SK-N-SH treated with all-trans-retinoic acid at 6 μM for 48 hours (cell line): ENCODE results near the gene PNMA3.
"Not testable (repeated sequence)": the region's sequence is repeated elsewhere in the genome, so short reads cannot be mapped to it uniquely, and the experiment has no call there.

ENCODE experiments used
- ATAC-seq: fragments of 200-7000 bp; cut with Tn5 transposase; 3 replicates; pipeline ENCODE4 v1.9.1; 2020; ENCODE audit warnings: mild to moderate bottlenecking, moderate library complexity
- ARNTL ChIP-seq: fragments of 450-650 bp; formaldehyde crosslinking; IDR thresholded peaks from 2 replicates; pipeline ENCODE4 v1.5.0; 2020; ENCODE audit warnings: low read depth, mild to moderate bottlenecking, moderate library complexity, borderline replicate concordance
- BACH2 ChIP-seq: fragments of 250-450 bp; sonication (Bioruptor Pico); IDR thresholded peaks from 2 replicates; pipeline ENCODE4 v1.9.0; 2021; ENCODE audit warnings: mild to moderate bottlenecking, borderline replicate concordance
- CSDC2 ChIP-seq: fragments of 250-450 bp; sonication (Bioruptor Pico); IDR thresholded peaks from 2 replicates; pipeline ENCODE4 v1.5.0; 2020; ENCODE audit warnings: mild to moderate bottlenecking, moderate library complexity
- ESRRG ChIP-seq: fragments of 250-450 bp; sonication (Bioruptor Pico); IDR thresholded peaks from 2 replicates; pipeline ENCODE4 v1.6.1; 2021; ENCODE audit warnings: mild to moderate bottlenecking
- GLIS3 ChIP-seq: fragments of 250-450 bp; sonication (Bioruptor Pico); IDR thresholded peaks from 2 replicates; pipeline ENCODE4 v1.5.0; 2020; ENCODE audit warnings: mild to moderate bottlenecking, moderate library complexity
- ISL1 ChIP-seq: fragments of 250-450 bp; sonication (Bioruptor Pico); IDR thresholded peaks from 2 replicates; pipeline ENCODE4 v2.1.2; 2022; ENCODE audit warnings: mild to moderate bottlenecking, moderate library complexity
- OSR1 ChIP-seq: fragments of 250-450 bp; sonication (Bioruptor Pico); IDR thresholded peaks from 2 replicates; pipeline ENCODE4 v1.8.0; 2022; ENCODE audit warnings: moderate library complexity, mild to moderate bottlenecking, inconsistent platforms
- PPARA ChIP-seq: fragments of 250-450 bp; sonication (Bioruptor Pico); IDR thresholded peaks from 2 replicates; pipeline ENCODE4 v1.5.0; 2020; ENCODE audit warnings: mild to moderate bottlenecking, borderline replicate concordance
- RARB ChIP-seq: fragments of 250-450 bp; sonication (Bioruptor Pico); IDR thresholded peaks from 2 replicates; pipeline ENCODE4 v1.8.0; 2021; ENCODE audit warnings: mild to moderate bottlenecking, moderate library complexity
- SNAI2 ChIP-seq: fragments of 250-450 bp; sonication (Bioruptor Pico); IDR thresholded peaks from 2 replicates; pipeline ENCODE4 v1.5.0; 2020; ENCODE audit warnings: mild to moderate bottlenecking, moderate library complexity
- TCF4 ChIP-seq: fragments of 250-450 bp; sonication (Bioruptor Pico); IDR thresholded peaks from 2 replicates; pipeline ENCODE4 v1.8.0; 2021; ENCODE audit warnings: mild to moderate bottlenecking, moderate library complexity, borderline replicate concordance
- TOX ChIP-seq: fragments of 250-450 bp; sonication (Bioruptor Pico); IDR thresholded peaks from 2 replicates; pipeline ENCODE4 v1.8.0; 2021; ENCODE audit warnings: mild to moderate bottlenecking, moderate library complexity, borderline replicate concordance
- ZC3H10 ChIP-seq: fragments of 250-450 bp; sonication (Bioruptor Pico); IDR thresholded peaks from 2 replicates; pipeline ENCODE4 v1.5.1; 2021; ENCODE audit warnings: mild to moderate bottlenecking, moderate library complexity
- ZFP3 ChIP-seq: fragments of 250-450 bp; sonication (Bioruptor Pico); IDR thresholded peaks from 2 replicates; pipeline ENCODE4 v1.5.0; 2020; ENCODE audit warnings: mild to moderate bottlenecking, moderate library complexity
- ZFP30 ChIP-seq: fragments of 450-650 bp; formaldehyde crosslinking; IDR thresholded peaks from 2 replicates; pipeline ENCODE4 v1.5.0; 2022; ENCODE audit warnings: mild to moderate bottlenecking, moderate library complexity
- ZNF70 ChIP-seq: fragments of 450-650 bp; formaldehyde crosslinking; IDR thresholded peaks from 2 replicates; pipeline ENCODE4 v1.5.0; 2020; ENCODE audit warnings: mild to moderate bottlenecking, moderate library complexity
- ZNF8 ChIP-seq: fragments of 450-650 bp; formaldehyde crosslinking; IDR thresholded peaks from 2 replicates; pipeline ENCODE4 v1.5.0; 2020; ENCODE audit warnings: mild to moderate bottlenecking, moderate library complexity
- TF ChIP-seq, protein P1 (sequence below): fragments of 250-450 bp; sonication (Bioruptor Pico); IDR thresholded peaks from 2 replicates; pipeline ENCODE4 v1.8.0; 2021; ENCODE audit warnings: low read depth, mild to moderate bottlenecking, moderate library complexity, borderline replicate concordance
- TF ChIP-seq, protein P2 (sequence below): fragments of 250-450 bp; sonication (Bioruptor Pico); IDR thresholded peaks from 2 replicates; pipeline ENCODE4 v1.5.0; 2020; ENCODE audit warnings: mild to moderate bottlenecking, moderate library complexity
- TF ChIP-seq, protein P3 (sequence below): fragments of 250-450 bp; sonication (Bioruptor Pico); IDR thresholded peaks from 2 replicates; pipeline ENCODE4 v1.8.0; 2020; ENCODE audit warnings: mild to moderate bottlenecking, moderate library complexity, borderline replicate concordance

Gene PNMA3

DNA sequence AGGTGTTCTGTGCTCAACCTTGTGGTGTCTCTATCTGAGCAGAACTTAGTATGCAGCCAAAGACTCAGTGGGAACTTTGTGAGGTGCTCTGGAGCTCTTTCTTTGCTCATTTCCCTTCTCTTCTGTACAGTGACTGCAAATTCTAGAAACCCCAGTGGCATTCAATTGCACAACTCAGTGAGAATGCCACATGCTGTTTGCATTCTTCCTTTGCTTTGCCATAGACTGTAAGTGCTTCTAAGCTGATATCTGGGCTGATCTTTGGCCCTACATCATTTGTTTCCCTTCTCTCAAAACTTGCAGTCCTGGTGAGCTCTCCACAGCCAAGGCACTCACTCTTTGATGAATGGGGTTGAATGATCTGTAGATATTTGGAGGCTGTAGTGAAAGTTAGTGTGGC is 7.0 kb downstream of the PNMA3 start:
- no peak for ATAC-seq
- TF ChIP-seq TCF4 (CRISPR knock-in tag) (no peak), ZFP30 (CRISPR knock-in tag) (no peak), BACH2 (CRISPR knock-in tag) (no peak), ZFP3 (no peak), ESRRG (CRISPR knock-in tag) (no peak), OSR1 (CRISPR knock-in tag) (no peak), GLIS3 (CRISPR knock-in tag) (no peak), ZNF70 (CRISPR knock-in tag) (no peak)

DNA sequence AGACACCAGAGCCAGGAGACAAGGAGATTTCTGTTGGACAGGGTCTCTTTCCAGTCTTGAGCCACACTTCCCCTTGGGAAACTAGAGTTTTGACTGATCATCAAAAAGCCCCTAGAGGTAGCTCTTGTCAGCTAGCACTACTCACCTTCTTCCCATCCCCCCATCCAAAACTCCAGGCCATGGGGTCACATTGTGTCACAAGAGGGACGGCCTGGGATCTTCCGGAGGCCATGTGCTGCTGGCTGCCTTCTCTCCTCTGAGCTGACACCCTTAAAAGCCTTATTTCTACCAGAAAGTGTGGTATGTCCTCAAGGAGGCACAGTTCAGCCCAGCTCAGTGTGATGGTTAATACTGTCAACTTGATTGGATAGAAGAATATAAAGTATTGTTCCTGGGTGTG is 7.8 kb downstream of the PNMA3 start:
- TF ChIP-seq TOX, result no peak
- no peak for TF ChIP-seq ARNTL
- TF ChIP-seq, protein P1, sequence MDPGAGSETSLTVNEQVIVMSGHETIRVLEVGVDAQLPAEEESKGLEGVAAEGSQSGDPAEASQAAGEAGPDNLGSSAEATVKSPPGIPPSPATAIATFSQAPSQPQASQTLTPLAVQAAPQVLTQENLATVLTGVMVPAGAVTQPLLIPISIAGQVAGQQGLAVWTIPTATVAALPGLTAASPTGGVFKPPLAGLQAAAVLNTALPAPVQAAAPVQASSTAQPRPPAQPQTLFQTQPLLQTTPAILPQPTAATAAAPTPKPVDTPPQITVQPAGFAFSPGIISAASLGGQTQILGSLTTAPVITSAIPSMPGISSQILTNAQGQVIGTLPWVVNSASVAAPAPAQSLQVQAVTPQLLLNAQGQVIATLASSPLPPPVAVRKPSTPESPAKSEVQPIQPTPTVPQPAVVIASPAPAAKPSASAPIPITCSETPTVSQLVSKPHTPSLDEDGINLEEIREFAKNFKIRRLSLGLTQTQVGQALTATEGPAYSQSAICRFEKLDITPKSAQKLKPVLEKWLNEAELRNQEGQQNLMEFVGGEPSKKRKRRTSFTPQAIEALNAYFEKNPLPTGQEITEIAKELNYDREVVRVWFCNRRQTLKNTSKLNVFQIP (CRISPR knock-in tag), result no peak
- TF ChIP-seq TCF4 (CRISPR knock-in tag), result no peak
- no peak for TF ChIP-seq BACH2 (CRISPR knock-in tag)
- no peak for TF ChIP-seq RARB (CRISPR knock-in tag)
- TF ChIP-seq CSDC2, result no peak
- TF ChIP-seq SNAI2 (CRISPR knock-in tag), result no peak
- no peak for TF ChIP-seq ISL1 (CRISPR knock-in tag)
- ATAC-seq, result no peak

DNA sequence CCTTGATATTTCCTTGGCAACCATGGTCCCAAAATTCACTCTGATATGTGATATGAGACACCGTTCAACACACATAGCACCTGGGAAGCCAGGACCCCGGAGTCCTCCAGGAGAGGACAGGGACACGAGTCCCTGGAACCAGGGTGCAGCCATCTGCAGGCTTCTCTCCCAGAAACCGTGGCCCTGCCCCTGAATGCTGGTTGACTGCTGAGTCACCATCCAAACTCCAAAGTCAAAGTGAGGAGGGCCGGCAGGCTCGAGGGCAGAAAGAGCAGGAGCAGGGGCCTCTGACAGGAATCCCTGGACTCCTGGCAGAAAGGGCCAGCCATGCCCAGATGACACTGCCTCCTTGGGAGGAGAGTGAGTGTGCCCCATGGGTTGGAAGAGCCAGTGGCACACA is 9.1 kb downstream of the PNMA3 start:
- ATAC-seq, result no peak
- TF ChIP-seq ZNF8 (CRISPR knock-in tag) (no peak), ISL1 (CRISPR knock-in tag) (no peak), ZFP30 (CRISPR knock-in tag) (no peak), SNAI2 (CRISPR knock-in tag) (no peak)

DNA sequence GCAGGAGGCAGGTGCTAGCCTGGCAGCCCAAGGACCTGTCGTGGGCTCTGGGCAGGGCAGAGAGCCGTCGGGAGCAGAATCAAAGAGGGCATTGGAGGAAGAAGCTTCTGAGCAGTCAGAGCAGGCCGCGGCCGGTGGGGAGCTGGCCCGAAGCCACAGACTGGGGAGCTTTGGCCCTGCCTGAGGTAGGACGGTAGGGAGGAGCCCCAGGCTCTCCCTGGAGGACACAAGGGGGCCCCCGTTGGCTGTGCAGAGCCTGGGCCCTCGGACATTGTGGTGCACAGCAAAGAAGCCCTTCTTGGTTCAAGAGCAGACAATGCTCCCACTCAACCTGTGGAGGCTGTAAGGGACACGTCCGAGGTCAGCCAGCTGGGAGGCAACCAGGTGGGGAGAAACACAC is 10.1 kb downstream of the PNMA3 start:
- not testable (repeated sequence) for ATAC-seq

DNA sequence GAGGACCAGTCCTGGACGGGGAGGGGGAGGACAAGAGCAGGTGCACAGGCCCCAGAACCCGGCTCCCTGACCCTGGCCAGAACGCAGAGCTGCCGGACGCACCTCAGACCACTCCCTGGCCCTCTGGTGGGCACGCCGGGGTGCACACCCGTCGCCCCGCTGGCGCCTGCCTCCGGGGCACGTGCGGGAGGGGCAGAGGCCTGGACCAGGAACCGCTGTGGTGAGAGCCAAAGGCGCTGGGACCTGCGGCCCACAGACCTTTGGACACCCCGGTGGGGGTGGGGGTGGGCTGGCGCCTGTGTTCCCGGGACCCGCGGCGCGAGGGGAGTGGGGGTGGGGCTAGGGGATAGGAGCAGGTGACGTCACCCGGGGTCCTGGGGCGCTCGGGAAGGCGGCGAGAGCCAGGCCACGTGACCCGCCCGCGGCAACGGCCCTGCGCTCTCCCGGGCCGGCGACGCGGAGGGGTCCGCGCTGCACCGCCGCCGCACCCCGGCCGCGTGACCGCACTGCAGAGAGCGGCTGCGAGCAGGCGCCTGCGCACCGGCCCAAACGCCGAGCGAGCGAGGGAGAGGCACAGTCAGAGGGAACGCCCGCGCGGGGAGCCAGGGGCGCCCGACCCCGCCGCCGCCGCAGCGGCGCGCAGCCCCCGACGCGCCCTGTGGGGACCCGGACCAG is 15.8 kb downstream of the PNMA3 start, which contains the start of gene PNMA6A:
TSS of gene PNMA6A (plus strand) at position 546 of the 675 bp plus-strand sequence. CDS start 609 bp downstream, outside the sequence.
- ATAC-seq, result peak; percentile 73

DNA sequence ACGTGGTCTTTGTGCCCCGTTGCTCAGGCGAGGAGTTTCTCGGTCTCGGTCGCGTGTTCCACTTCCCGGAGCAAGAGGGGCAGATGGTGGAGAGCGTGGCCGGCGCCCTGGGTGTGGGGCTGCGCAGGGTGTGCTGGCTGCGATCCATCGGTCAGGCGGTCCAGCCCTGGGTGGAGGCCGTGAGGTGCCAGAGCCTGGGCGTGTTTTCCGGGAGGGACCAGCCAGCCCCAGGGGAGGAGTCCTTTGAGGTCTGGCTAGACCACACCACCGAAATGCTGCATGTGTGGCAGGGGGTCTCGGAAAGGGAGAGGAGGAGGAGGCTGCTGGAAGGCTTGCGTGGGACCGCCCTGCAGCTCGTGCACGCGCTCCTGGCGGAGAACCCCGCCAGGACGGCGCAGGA is 17.1 kb downstream of the PNMA3 start:
- ATAC-seq, result not testable (repeated sequence)

DNA sequence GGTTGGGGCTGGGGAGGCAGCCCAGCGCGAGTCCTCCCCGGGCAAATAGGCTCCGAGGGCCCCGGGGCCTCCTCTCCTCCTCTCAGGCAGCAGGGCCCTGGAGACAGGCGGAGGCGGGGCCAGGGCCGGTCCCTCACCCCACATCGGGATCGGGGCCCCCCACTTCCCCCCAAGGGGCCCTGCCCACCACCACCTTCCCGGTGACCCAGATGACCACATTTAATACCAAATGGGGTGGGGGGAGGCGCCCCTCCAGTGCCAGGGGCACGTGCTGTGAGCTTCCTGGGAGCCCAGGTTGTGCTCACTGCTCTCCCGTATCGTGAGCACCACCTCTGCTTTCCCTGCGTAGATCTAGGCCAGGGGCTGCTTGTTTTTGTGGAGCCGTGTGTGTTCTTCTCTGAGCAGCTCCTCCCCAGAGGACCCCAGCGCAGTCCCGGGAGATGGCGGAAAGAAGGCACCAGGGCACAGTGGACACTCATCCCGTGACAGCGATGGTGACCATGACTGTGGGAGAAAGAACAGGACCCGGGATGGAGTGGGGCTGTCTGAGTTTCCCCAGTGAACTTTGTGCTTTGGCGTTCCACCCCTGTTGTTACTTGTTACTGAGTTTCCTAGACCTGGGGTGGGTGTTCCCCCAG is 18.1 kb downstream of the PNMA3 start:
- no peak for ATAC-seq
- TF ChIP-seq ZNF8 (CRISPR knock-in tag) (no peak), ESRRG (CRISPR knock-in tag) (no peak), BACH2 (CRISPR knock-in tag) (no peak), RARB (CRISPR knock-in tag) (no peak), SNAI2 (CRISPR knock-in tag) (no peak), ISL1 (CRISPR knock-in tag) (no peak), PPARA (no peak), ZNF70 (CRISPR knock-in tag) (no peak), TCF4 (CRISPR knock-in tag) (no peak), TOX (no peak), ZFP30 (CRISPR knock-in tag) (no peak), ZC3H10 (CRISPR knock-in tag) (no peak), ZFP3 (no peak), CSDC2 (no peak)
- TF ChIP-seq, protein P2, sequence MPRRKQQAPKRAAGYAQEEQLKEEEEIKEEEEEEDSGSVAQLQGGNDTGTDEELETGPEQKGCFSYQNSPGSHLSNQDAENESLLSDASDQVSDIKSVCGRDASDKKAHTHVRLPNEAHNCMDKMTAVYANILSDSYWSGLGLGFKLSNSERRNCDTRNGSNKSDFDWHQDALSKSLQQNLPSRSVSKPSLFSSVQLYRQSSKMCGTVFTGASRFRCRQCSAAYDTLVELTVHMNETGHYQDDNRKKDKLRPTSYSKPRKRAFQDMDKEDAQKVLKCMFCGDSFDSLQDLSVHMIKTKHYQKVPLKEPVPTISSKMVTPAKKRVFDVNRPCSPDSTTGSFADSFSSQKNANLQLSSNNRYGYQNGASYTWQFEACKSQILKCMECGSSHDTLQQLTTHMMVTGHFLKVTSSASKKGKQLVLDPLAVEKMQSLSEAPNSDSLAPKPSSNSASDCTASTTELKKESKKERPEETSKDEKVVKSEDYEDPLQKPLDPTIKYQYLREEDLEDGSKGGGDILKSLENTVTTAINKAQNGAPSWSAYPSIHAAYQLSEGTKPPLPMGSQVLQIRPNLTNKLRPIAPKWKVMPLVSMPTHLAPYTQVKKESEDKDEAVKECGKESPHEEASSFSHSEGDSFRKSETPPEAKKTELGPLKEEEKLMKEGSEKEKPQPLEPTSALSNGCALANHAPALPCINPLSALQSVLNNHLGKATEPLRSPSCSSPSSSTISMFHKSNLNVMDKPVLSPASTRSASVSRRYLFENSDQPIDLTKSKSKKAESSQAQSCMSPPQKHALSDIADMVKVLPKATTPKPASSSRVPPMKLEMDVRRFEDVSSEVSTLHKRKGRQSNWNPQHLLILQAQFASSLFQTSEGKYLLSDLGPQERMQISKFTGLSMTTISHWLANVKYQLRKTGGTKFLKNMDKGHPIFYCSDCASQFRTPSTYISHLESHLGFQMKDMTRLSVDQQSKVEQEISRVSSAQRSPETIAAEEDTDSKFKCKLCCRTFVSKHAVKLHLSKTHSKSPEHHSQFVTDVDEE, result no peak
- TF ChIP-seq, protein P3, sequence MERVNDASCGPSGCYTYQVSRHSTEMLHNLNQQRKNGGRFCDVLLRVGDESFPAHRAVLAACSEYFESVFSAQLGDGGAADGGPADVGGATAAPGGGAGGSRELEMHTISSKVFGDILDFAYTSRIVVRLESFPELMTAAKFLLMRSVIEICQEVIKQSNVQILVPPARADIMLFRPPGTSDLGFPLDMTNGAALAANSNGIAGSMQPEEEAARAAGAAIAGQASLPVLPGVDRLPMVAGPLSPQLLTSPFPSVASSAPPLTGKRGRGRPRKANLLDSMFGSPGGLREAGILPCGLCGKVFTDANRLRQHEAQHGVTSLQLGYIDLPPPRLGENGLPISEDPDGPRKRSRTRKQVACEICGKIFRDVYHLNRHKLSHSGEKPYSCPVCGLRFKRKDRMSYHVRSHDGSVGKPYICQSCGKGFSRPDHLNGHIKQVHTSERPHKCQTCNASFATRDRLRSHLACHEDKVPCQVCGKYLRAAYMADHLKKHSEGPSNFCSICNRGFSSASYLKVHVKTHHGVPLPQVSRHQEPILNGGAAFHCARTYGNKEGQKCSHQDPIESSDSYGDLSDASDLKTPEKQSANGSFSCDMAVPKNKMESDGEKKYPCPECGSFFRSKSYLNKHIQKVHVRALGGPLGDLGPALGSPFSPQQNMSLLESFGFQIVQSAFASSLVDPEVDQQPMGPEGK (CRISPR knock-in tag), result no peak
- TF ChIP-seq, protein P1 (CRISPR knock-in tag), result no peak
